TTC549 (cell line): ENCODE data around the gene GOLGA8T.
"Not testable (repeated sequence)": the region's sequence is repeated elsewhere in the genome, so short reads cannot be mapped to it uniquely, and the experiment has no call there.

ENCODE experiments used
- FAIRE-seq: peaks from 2 replicates; lab custom pipeline; 2012; peaks lifted over from hg19 to GRCh38; lab: Jason Lieb, UNC

Gene GOLGA8T

DNA sequence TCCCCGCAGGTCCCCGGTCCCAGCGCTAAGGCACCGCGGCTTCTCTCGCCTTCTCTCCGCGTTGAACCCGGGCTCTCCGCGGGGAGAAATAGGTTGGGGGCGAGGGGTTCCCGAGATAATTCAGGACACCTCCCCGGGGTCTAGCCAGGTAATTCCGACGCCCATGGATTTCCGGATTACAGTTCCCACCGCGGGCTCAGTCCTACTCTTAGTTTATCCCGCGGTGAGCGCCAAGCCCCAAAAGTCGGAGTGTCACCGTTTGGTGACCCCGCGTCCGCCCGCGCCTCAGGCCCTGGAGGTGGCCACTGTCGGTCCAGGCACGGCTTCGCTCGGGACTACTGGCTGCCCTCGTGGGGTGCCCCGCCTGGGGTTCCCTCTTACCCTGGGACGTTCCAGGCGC is 56.8 kb downstream of the GOLGA8T start:
- FAIRE-seq = not testable (repeated sequence)

GRCh38 chr15:30192119-30192745 is 57.4 kb downstream of the GOLGA8T start:
- FAIRE-seq = not testable (repeated sequence)

GRCh38 chr15:30192892-30193291 is 58.0 kb downstream of the GOLGA8T start:
- FAIRE-seq = not testable (repeated sequence)
